PFSK-1 (cell line): ENCODE results near the gene ECEL1.

Experiments used
- POLR2AphosphoS5 ChIP-seq: IDR thresholded peaks from 2 replicates; pipeline ENCODE4 v1.6.1; 2012; ENCODE audit warnings: low read depth, mild to moderate bottlenecking, control low read depth, low read length, moderate library complexity
- REST ChIP-seq, 2 experiments: IDR thresholded peaks; 2 replicates each; pipeline versions ENCODE4 v1.6.1 to v1.8.0; 2011 to 2012; ENCODE audit warnings: low read depth in 2 of 2, low read length in 2 of 2, control low read depth in 1 of 2, inconsistent platforms in 1 of 2, mild to moderate bottlenecking in 1 of 2, moderate library complexity in 1 of 2; ENCODE audit not compliant: insufficient read depth in 1 of 2

GRCh38 chr2:232494542-232494941 is 6.9 kb upstream of the ECEL1 start:
- no peak for TF ChIP-seq REST (IDR thresholded peaks at IDR 0.05; ENCODE audit: insufficient read depth in 1 of 2, low read depth in 2 of 2, low read length in 2 of 2)
- TF ChIP-seq POLR2AphosphoS5 = no peak
